ENCODE data around the gene ZDHHC20.

The ZDHHC20 gene

GRCh38 chr13:21429211-21429610, 29.9 kb downstream of the ZDHHC20 start:
- no CpG with 5 or more reads among the region's 2 CpGs for WGBS
- Histone ChIP-seq H3K14ac (ENCODE audit: low read length in 2 of 2) (no peak overlapping the region), H3K27me3 (ENCODE audit: control insufficient read depth in 1 of 2, insufficient read depth in 1 of 2, low read length in 2 of 2) (no peaks in the 10 kb centered on the region), H2BK5ac (ENCODE audit: low read depth, low read length, poor library complexity, severe bottlenecking) (no peak overlapping the region), H3K27ac (ENCODE audit: low read length, poor library complexity, severe bottlenecking) (no peak overlapping the region), H3K4ac (ENCODE audit: low read depth in 1 of 2, low read length in 2 of 2) (no peak overlapping the region), H3K23ac (ENCODE audit: low read length in 2 of 2) (no peak overlapping the region), H3K18ac (ENCODE audit: low read depth in 1 of 2, low read length in 2 of 2) (no peak overlapping the region), H4K91ac (ENCODE audit: low read length) (no peak overlapping the region), H3K79me1 (replicated peaks; ENCODE audit: low read length, poor library complexity, severe bottlenecking) (peaks cover 28% of the 10 kb centered on the region), H2BK15ac (ENCODE audit: low read depth, poor library complexity, severe bottlenecking) (no peak overlapping the region), H2AK5ac (ENCODE audit: low read length, severe bottlenecking) (no peak overlapping the region), H2BK120ac (ENCODE audit: low read depth, low read length) (no peak overlapping the region), H3K4me3 (ENCODE audit: insufficient read depth in 1 of 2, low read depth in 1 of 2, low read length in 2 of 2) (no peak overlapping the region), H3K36me3 (ENCODE audit: control insufficient read depth in 1 of 2, insufficient read depth in 2 of 2, low read depth in 1 of 2, low read length in 2 of 2) (no peaks in the 10 kb centered on the region), H3K4me2 (ENCODE audit: low read length, poor library complexity, severe bottlenecking) (no peak overlapping the region), H3K9ac (ENCODE audit: low read length) (no peak overlapping the region), H2AFZ (ENCODE audit: low read depth, low read length) (no peak overlapping the region), H2BK12ac (ENCODE audit: low read length in 2 of 2) (no peak overlapping the region), H4K8ac (ENCODE audit: low read length) (no peak overlapping the region), H3K9me3 (ENCODE audit: control insufficient read depth, low read length) (peaks cover 9% of the 10 kb centered on the region), H3K4me1 (ENCODE audit: control insufficient read depth, insufficient read depth, low read depth, low read length) (no peaks in the 10 kb centered on the region)
- DNase-seq, result no peak

GRCh38 chr13:21427741-21428140, 31.4 kb downstream of the ZDHHC20 start:
- no peak overlapping the region for H3K4me2 ChIP-seq (ENCODE audit: low read length, poor library complexity, severe bottlenecking)
- H2BK12ac ChIP-seq (ENCODE audit: low read length in 2 of 2), result no peak overlapping the region
- no peak overlapping the region for H3K18ac ChIP-seq (ENCODE audit: low read depth in 1 of 2, low read length in 2 of 2)

GRCh38 chr13:21426238-21426637, 32.9 kb downstream of the ZDHHC20 start:
- no peak overlapping the region for H3K4me3 ChIP-seq (ENCODE audit: insufficient read depth in 1 of 2, low read depth in 1 of 2, low read length in 2 of 2)
- WGBS, result 95% methylated on average over 1 of the region's 1 CpG
- no peak overlapping the region for H4K91ac ChIP-seq (ENCODE audit: low read length)
- H3K9ac ChIP-seq (ENCODE audit: low read length), result no peak overlapping the region
- H3K18ac ChIP-seq (ENCODE audit: low read depth in 1 of 2, low read length in 2 of 2), result no peak overlapping the region
- no peaks in the 10 kb centered on the region for H3K4me1 ChIP-seq (ENCODE audit: control insufficient read depth, insufficient read depth, low read depth, low read length)
- no peak overlapping the region for H2BK5ac ChIP-seq (ENCODE audit: low read depth, low read length, poor library complexity, severe bottlenecking)
- H3K23ac ChIP-seq (ENCODE audit: low read length in 2 of 2), result no peak overlapping the region
- H4K8ac ChIP-seq (ENCODE audit: low read length), result no peak overlapping the region
- no peaks in the 10 kb centered on the region for H3K27me3 ChIP-seq (ENCODE audit: control insufficient read depth in 1 of 2, insufficient read depth in 1 of 2, low read length in 2 of 2)
- no peak overlapping the region for H3K27ac ChIP-seq (ENCODE audit: low read length, poor library complexity, severe bottlenecking)
- no peaks in the 10 kb centered on the region for H3K36me3 ChIP-seq (ENCODE audit: control insufficient read depth in 1 of 2, insufficient read depth in 2 of 2, low read depth in 1 of 2, low read length in 2 of 2)
- no peak overlapping the region for H2BK12ac ChIP-seq (ENCODE audit: low read length in 2 of 2)
- no peak overlapping the region for H2BK120ac ChIP-seq (ENCODE audit: low read depth, low read length)
- DNase-seq, result no peak
- H3K79me1 ChIP-seq (replicated peaks; ENCODE audit: low read length, poor library complexity, severe bottlenecking), result peaks cover 19% of the 10 kb centered on the region
- H3K4ac ChIP-seq (ENCODE audit: low read depth in 1 of 2, low read length in 2 of 2), result no peak overlapping the region
- H3K14ac ChIP-seq (ENCODE audit: low read length in 2 of 2), result no peak overlapping the region
- H2AFZ ChIP-seq (ENCODE audit: low read depth, low read length), result no peak overlapping the region
- H2AK5ac ChIP-seq (ENCODE audit: low read length, severe bottlenecking), result no peak overlapping the region
- H3K4me2 ChIP-seq (ENCODE audit: low read length, poor library complexity, severe bottlenecking), result no peak overlapping the region
- peaks cover 9% of the 10 kb centered on the region for H3K9me3 ChIP-seq (ENCODE audit: control insufficient read depth, low read length)
- no peak overlapping the region for H2BK15ac ChIP-seq (ENCODE audit: low read depth, poor library complexity, severe bottlenecking)

More at GRCh38 chr13:21427741-21428140, 31.4 kb downstream of the ZDHHC20 start:
- no peaks in the 10 kb centered on the region for H3K36me3 ChIP-seq (ENCODE audit: control insufficient read depth in 1 of 2, insufficient read depth in 2 of 2, low read depth in 1 of 2, low read length in 2 of 2)
- no peak overlapping the region for H3K23ac ChIP-seq (ENCODE audit: low read length in 2 of 2)
- no peak overlapping the region for H2BK15ac ChIP-seq (ENCODE audit: low read depth, poor library complexity, severe bottlenecking)
- H2BK5ac ChIP-seq (ENCODE audit: low read depth, low read length, poor library complexity, severe bottlenecking), result no peak overlapping the region
- H3K79me1 ChIP-seq (replicated peaks; ENCODE audit: low read length, poor library complexity, severe bottlenecking), result peaks cover 23% of the 10 kb centered on the region
- H3K4me3 ChIP-seq (ENCODE audit: insufficient read depth in 1 of 2, low read depth in 1 of 2, low read length in 2 of 2), result no peak overlapping the region
- H3K4ac ChIP-seq (ENCODE audit: low read depth in 1 of 2, low read length in 2 of 2), result no peak overlapping the region
- no peak overlapping the region for H3K9ac ChIP-seq (ENCODE audit: low read length)
- H2AFZ ChIP-seq (ENCODE audit: low read depth, low read length), result no peak overlapping the region
- no peak overlapping the region for H4K91ac ChIP-seq (ENCODE audit: low read length)
- peaks cover 9% of the 10 kb centered on the region for H3K9me3 ChIP-seq (ENCODE audit: control insufficient read depth, low read length)
- H2AK5ac ChIP-seq (ENCODE audit: low read length, severe bottlenecking), result no peak overlapping the region
- no peaks in the 10 kb centered on the region for H3K27me3 ChIP-seq (ENCODE audit: control insufficient read depth in 1 of 2, insufficient read depth in 1 of 2, low read length in 2 of 2)
- 95% methylated on average over 2 of the region's 2 CpGs for WGBS
- DNase-seq, result no peak
- no peak overlapping the region for H4K8ac ChIP-seq (ENCODE audit: low read length)
- no peak overlapping the region for H2BK120ac ChIP-seq (ENCODE audit: low read depth, low read length)
- no peak overlapping the region for H3K14ac ChIP-seq (ENCODE audit: low read length in 2 of 2)
- H3K4me1 ChIP-seq (ENCODE audit: control insufficient read depth, insufficient read depth, low read depth, low read length), result no peaks in the 10 kb centered on the region
- no peak overlapping the region for H3K27ac ChIP-seq (ENCODE audit: low read length, poor library complexity, severe bottlenecking)

- Histone ChIP-seq H3K9me3 (ENCODE audit: control insufficient read depth, low read length) (no peaks in the 10 kb centered on the region), H3K4ac (ENCODE audit: low read depth in 1 of 2, low read length in 2 of 2) (no peak overlapping the region), H3K9ac (ENCODE audit: low read length) (no peak overlapping the region), H3K27me3 (ENCODE audit: control insufficient read depth in 1 of 2, insufficient read depth in 1 of 2, low read length in 2 of 2) (no peaks in the 10 kb centered on the region), H2BK12ac (ENCODE audit: low read length in 2 of 2) (no peak overlapping the region), H4K8ac (ENCODE audit: low read length) (no peak overlapping the region), H2BK15ac (ENCODE audit: low read depth, poor library complexity, severe bottlenecking) (no peak overlapping the region), H3K14ac (ENCODE audit: low read length in 2 of 2) (no peak overlapping the region), H3K27ac (ENCODE audit: low read length, poor library complexity, severe bottlenecking) (no peak overlapping the region), H3K4me3 (ENCODE audit: insufficient read depth in 1 of 2, low read depth in 1 of 2, low read length in 2 of 2) (no peak overlapping the region), H3K4me2 (ENCODE audit: low read length, poor library complexity, severe bottlenecking) (no peak overlapping the region), H2AK5ac (ENCODE audit: low read length, severe bottlenecking) (no peak overlapping the region), H3K18ac (ENCODE audit: low read depth in 1 of 2, low read length in 2 of 2) (no peak overlapping the region), H3K36me3 (ENCODE audit: control insufficient read depth in 1 of 2, insufficient read depth in 2 of 2, low read depth in 1 of 2, low read length in 2 of 2) (peaks cover 5 to 12% of the 10 kb centered on the region in 2 experiments), H2BK5ac (ENCODE audit: low read depth, low read length, poor library complexity, severe bottlenecking) (no peak overlapping the region), H4K91ac (ENCODE audit: low read length) (no peak overlapping the region), H3K79me1 (replicated peaks; ENCODE audit: low read length, poor library complexity, severe bottlenecking) (peaks cover 10% of the 10 kb centered on the region), H3K23ac (ENCODE audit: low read length in 2 of 2) (no peak overlapping the region), H3K4me1 (ENCODE audit: control insufficient read depth, insufficient read depth, low read depth, low read length) (no peaks in the 10 kb centered on the region), H2AFZ (ENCODE audit: low read depth, low read length) (no peak overlapping the region), H2BK120ac (ENCODE audit: low read depth, low read length) (no peak overlapping the region)
- peak; percentile 47 for DNase-seq
- WGBS, result 100% methylated on average over 1 of the region's 3 CpGs
Measured at GRCh38 chr13:21420706-21421105, 38.4 kb downstream of the ZDHHC20 start.
